Measurements from ENCODE around the gene GDF11. TPM values are rescaled to one million over a fixed set of nuclear protein-coding genes. Genes with fewer than 3 reads are reported as not detected.

The GDF11 gene
- polyA plus RNA-seq, 2 of the 4 experiments (the other 2 are of a cell fraction) = 1.2 to 3.6 TPM

- no peak for TF ChIP-seq HOXB13 (CRISPR knock-in tag; IDR thresholded peaks at IDR 0.05; ENCODE audit: low read depth)
- TF ChIP-seq CTCF (IDR thresholded peaks at IDR 0.05) = no peak
- TF ChIP-seq ZNF302 (CRISPR knock-in tag; IDR thresholded peaks at IDR 0.05) = no peak
- no peak for TF ChIP-seq RAD21 (conservative IDR thresholded peaks at IDR 0.05 in 1 of 2, IDR thresholded peaks at IDR 0.05 in 1 of 2)
- TF ChIP-seq JUNB (IDR thresholded peaks at IDR 0.05) = no peak
- TF ChIP-seq NR3C1 (IDR thresholded peaks at IDR 0.05) = no peak
- no peak for TF ChIP-seq MAZ (IDR thresholded peaks at IDR 0.05; ENCODE audit: borderline replicate concordance, low read depth, low read length)
- TF ChIP-seq EHMT2 (IDR thresholded peaks at IDR 0.05; ENCODE audit: low read depth) = no peak
- TF ChIP-seq E2F6 (IDR thresholded peaks at IDR 0.05; ENCODE audit: borderline replicate concordance, low read depth) = peak; percentile 61
- no peak for TF ChIP-seq CEBPB (IDR thresholded peaks at IDR 0.05)
- TF ChIP-seq PHF8 (IDR thresholded peaks at IDR 0.05; ENCODE audit: borderline replicate concordance, low read depth) = no peak; the same call in 1 of the 2 replicates
- TF ChIP-seq CHD2 (IDR thresholded peaks at IDR 0.05; ENCODE audit: low read length, partially characterized antibody) = no peak
- TF ChIP-seq ZSCAN20 (CRISPR knock-in tag; IDR thresholded peaks at IDR 0.05) = no peak
- TF ChIP-seq TP53 (CRISPR knock-in tag; IDR thresholded peaks at IDR 0.05) = no peak
- TF ChIP-seq KDM1A (IDR thresholded peaks at IDR 0.05; ENCODE audit: low read depth) = no peak
- TF ChIP-seq RFX5 (IDR thresholded peaks at IDR 0.05) = no peak
- no peak for TF ChIP-seq ATOH8 (CRISPR knock-in tag; IDR thresholded peaks at IDR 0.05; ENCODE audit: low read depth)
- no peak for TF ChIP-seq CBX2 (IDR thresholded peaks at IDR 0.05; ENCODE audit: borderline replicate concordance, low read depth)
- 0 out of 2 replicates have a peak, but pooled peaks have one; percentile 15 for TF ChIP-seq HMGXB4 (CRISPR knock-in tag; IDR thresholded peaks at IDR 0.05; ENCODE audit: borderline replicate concordance)
- 0 out of 2 replicates have a peak, but pooled peaks have one; percentile 56 for TF ChIP-seq TFCP2L1 (CRISPR knock-in tag; IDR thresholded peaks at IDR 0.05)
- no peak for TF ChIP-seq REST (IDR thresholded peaks at IDR 0.05)
- TF ChIP-seq MAX (IDR thresholded peaks at IDR 0.05) = peak; percentile 96
- TF ChIP-seq JUN (IDR thresholded peaks at IDR 0.05) = peak; percentile 56 to 81; a peak in 3 of 5 replicates
- TF ChIP-seq GATA3 (IDR thresholded peaks at IDR 0.05; ENCODE audit: borderline replicate concordance) = peak; percentile 71
- peak; percentile 99 for TF ChIP-seq MYC (IDR thresholded peaks at IDR 0.05; ENCODE audit: borderline replicate concordance, low read length)
- TF ChIP-seq CHD4 (IDR thresholded peaks at IDR 0.05; ENCODE audit: borderline replicate concordance) = no peak
- no peak for TF ChIP-seq SREBF2 (IDR thresholded peaks at IDR 0.05)
- peak; percentile 46 for TF ChIP-seq POLR2A (IDR thresholded peaks at IDR 0.05; ENCODE audit: low read length)
- no peak for TF ChIP-seq RARB (CRISPR knock-in tag; IDR thresholded peaks at IDR 0.05)
- no peak for TF ChIP-seq FOSB (CRISPR knock-in tag; IDR thresholded peaks at IDR 0.05)
- TF ChIP-seq KDM5A (IDR thresholded peaks at IDR 0.05) = no peak
- no peak for TF ChIP-seq POLR2AphosphoS2 (conservative IDR thresholded peaks at IDR 0.05; ENCODE audit: low read length)
- no peak for TF ChIP-seq CBX8 (IDR thresholded peaks at IDR 0.05)
- no peak for TF ChIP-seq NFE2L2 (conservative IDR thresholded peaks at IDR 0.05; ENCODE audit: low read length)
- TF ChIP-seq HDAC2 (IDR thresholded peaks at IDR 0.05) = no peak
Measured at GRCh38 chr12:55728939-55729818, 13.7 kb upstream of the GDF11 start, which contains the start of gene CD63 (continued).
